Coronary artery (tissue), 2 donors: ENCODE measurements around the gene COL27A1.

ENCODE experiments used
- DNase-seq: peaks from one replicate; pipeline ENCODE4 v3.0.0-alpha.2; 2017; ENCODE audit warnings: low spot score
- H3K27ac ChIP-seq, 2 donors: fragments of 200-600 bp; sonication (generic); one replicate each; pipeline ENCODE4 v1.5.1; 2016 to 2019
- H3K4me3 ChIP-seq: fragments of 200-600 bp; sonication (generic); 2 replicates; pipeline ENCODE4 v1.5.1; 2016; ENCODE audit warnings: mild to moderate bottlenecking, moderate library complexity
- TF ChIP-seq, protein P1 (sequence below): fragments of 200-600 bp; sonication (generic); IDR thresholded peaks from one replicate; pipeline ENCODE4 v1.5.1; 2019; ENCODE audit warnings: antibody characterized with exemption

Gene COL27A1

GRCh38 chr9:114155263-114155994 lies at the start of gene COL27A1:
TSS of gene COL27A1 (plus strand) at chr9:114155537. CDS start at chr9:114155951, 414 bp downstream.
- H3K27ac ChIP-seq: peak within 1 kb of the TSS; percentile 78 to 82
- H3K4me3 ChIP-seq: peak within 1 kb of the TSS; percentile 81
- peak; percentile 88 for DNase-seq
- TF ChIP-seq, protein P1, sequence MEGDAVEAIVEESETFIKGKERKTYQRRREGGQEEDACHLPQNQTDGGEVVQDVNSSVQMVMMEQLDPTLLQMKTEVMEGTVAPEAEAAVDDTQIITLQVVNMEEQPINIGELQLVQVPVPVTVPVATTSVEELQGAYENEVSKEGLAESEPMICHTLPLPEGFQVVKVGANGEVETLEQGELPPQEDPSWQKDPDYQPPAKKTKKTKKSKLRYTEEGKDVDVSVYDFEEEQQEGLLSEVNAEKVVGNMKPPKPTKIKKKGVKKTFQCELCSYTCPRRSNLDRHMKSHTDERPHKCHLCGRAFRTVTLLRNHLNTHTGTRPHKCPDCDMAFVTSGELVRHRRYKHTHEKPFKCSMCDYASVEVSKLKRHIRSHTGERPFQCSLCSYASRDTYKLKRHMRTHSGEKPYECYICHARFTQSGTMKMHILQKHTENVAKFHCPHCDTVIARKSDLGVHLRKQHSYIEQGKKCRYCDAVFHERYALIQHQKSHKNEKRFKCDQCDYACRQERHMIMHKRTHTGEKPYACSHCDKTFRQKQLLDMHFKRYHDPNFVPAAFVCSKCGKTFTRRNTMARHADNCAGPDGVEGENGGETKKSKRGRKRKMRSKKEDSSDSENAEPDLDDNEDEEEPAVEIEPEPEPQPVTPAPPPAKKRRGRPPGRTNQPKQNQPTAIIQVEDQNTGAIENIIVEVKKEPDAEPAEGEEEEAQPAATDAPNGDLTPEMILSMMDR: peak; percentile 98

GRCh38 chr9:114107286-114108001 lies 47.9 kb upstream of the COL27A1 start:
- H3K4me3 ChIP-seq: no peak overlapping the region
- H3K27ac ChIP-seq: no peak overlapping the region
- no peak for DNase-seq
- TF ChIP-seq, protein P1: no peak

- TF ChIP-seq, protein P1: peak; percentile 90
- Histone ChIP-seq H3K4me3 (no peak overlapping the region), H3K27ac (no peak overlapping the region)
- no peak for DNase-seq
Observed at GRCh38 chr9:114108016-114108833, 47.1 kb upstream of the COL27A1 start.

GRCh38 chr9:114109124-114109523 lies 46.2 kb upstream of the COL27A1 start:
- TF ChIP-seq, protein P1: no peak
- no peak overlapping the region for H3K4me3 ChIP-seq
- no peak overlapping the region for H3K27ac ChIP-seq
- no peak for DNase-seq

GRCh38 chr9:114110180-114110579 lies 45.2 kb upstream of the COL27A1 start:
- TF ChIP-seq, protein P1: no peak
- no peak for DNase-seq
- H3K27ac ChIP-seq: no peak overlapping the region
- no peak overlapping the region for H3K4me3 ChIP-seq

GRCh38 chr9:114112325-114112724 lies 43.0 kb upstream of the COL27A1 start:
- Histone ChIP-seq H3K27ac (peak overlapping the region; percentile 27 to 47), H3K4me3 (no peak overlapping the region)
- no peak for DNase-seq
- TF ChIP-seq, protein P1: no peak
